NCI-H345 (cell line): Measurements from ENCODE around the gene CCL7.

Experiments
- DNase-seq: peaks from one replicate; lab custom pipeline; 2025; lab: John Stamatoyannopoulos, UW

CCL7 gene

GRCh38 chr17:34287875-34288274 is 17.9 kb downstream of the CCL7 start:
- no peak for DNase-seq

- no peak for DNase-seq
Measured at GRCh38 chr17:34290586-34290985, 20.6 kb downstream of the CCL7 start.

GRCh38 chr17:34291721-34292348 is 21.8 kb downstream of the CCL7 start:
- no peak for DNase-seq

- no peak for DNase-seq
Measured at GRCh38 chr17:34299027-34299426, 29.0 kb downstream of the CCL7 start.

- DNase-seq, result no peak
Measured at GRCh38 chr17:34299956-34300577, 30.0 kb downstream of the CCL7 start.

- no peak for DNase-seq
Measured at GRCh38 chr17:34300652-34301370, 30.8 kb downstream of the CCL7 start.

GRCh38 chr17:34301986-34302385 is 32.0 kb downstream of the CCL7 start:
- DNase-seq, result no peak

- DNase-seq, result no peak
Measured at GRCh38 chr17:34302636-34303035, 32.6 kb downstream of the CCL7 start.

- DNase-seq, result no peak
Measured at GRCh38 chr17:34303606-34304005, 33.6 kb downstream of the CCL7 start.

- no peak for DNase-seq
Measured at GRCh38 chr17:34305061-34305460, 35.0 kb downstream of the CCL7 start.

GRCh38 chr17:34305606-34306005 is 35.6 kb downstream of the CCL7 start:
- DNase-seq, result no peak

- no peak for DNase-seq
Measured at GRCh38 chr17:34306466-34306865, 36.4 kb downstream of the CCL7 start.

- DNase-seq, result no peak
Measured at GRCh38 chr17:34307110-34307509, 37.1 kb downstream of the CCL7 start.

- no peak for DNase-seq
Measured at GRCh38 chr17:34308371-34308770, 38.4 kb downstream of the CCL7 start.

- no peak for DNase-seq
Measured at GRCh38 chr17:34311291-34311690, 41.3 kb downstream of the CCL7 start.

GRCh38 chr17:34312080-34312479 is 42.1 kb downstream of the CCL7 start:
- DNase-seq, result no peak

GRCh38 chr17:34313164-34313563 is 43.1 kb downstream of the CCL7 start:
- DNase-seq, result no peak

GRCh38 chr17:34314279-34314678 is 44.3 kb downstream of the CCL7 start:
- DNase-seq, result no peak

- DNase-seq, result no peak
Measured at GRCh38 chr17:34318474-34318873, 48.5 kb downstream of the CCL7 start.

- no peak for DNase-seq
Measured at GRCh38 chr17:34319039-34319483, 49.0 kb downstream of the CCL7 start, which contains the start of gene CCL8. CCL8 (plus strand) TSS chr17:34319435; CDS start chr17:34319502, 67 bp downstream.
